HepG2 (cell line): ENCODE data around the gene SRP14. TPM values are rescaled to one million over a fixed set of nuclear protein-coding genes. Genes with fewer than 3 reads are reported as not detected.
A peak's percentile ranks its signal among the peaks of the same experiment; 100 is the strongest.

ENCODE experiments used
- ATAD3A ChIP-seq: sonication (generic); formaldehyde crosslinking; IDR thresholded peaks from 2 replicates; pipeline ENCODE4 v1.4.0; 2020; ENCODE audit warnings: missing genetic modification reagents
- BORCS8-MEF2B ChIP-seq: sonication (generic); formaldehyde crosslinking; IDR thresholded peaks from 2 replicates; pipeline ENCODE4 v1.8.0; 2022; ENCODE audit warnings: mild to moderate bottlenecking, missing genetic modification reagents
- CCDC6 ChIP-seq: sonication (generic); formaldehyde crosslinking; IDR thresholded peaks from 2 replicates; pipeline ENCODE4 v1.8.1; 2022; ENCODE audit warnings: mild to moderate bottlenecking, missing genetic modification reagents, moderate library complexity
- DMAP1 ChIP-seq: IDR thresholded peaks from 2 replicates; pipeline ENCODE4 v1.6.1; 2016
- FOSL1 ChIP-seq: sonication (generic); formaldehyde crosslinking; IDR thresholded peaks from 2 replicates; pipeline ENCODE4 v1.9.0; 2021; ENCODE audit warnings: missing genetic modification reagents, borderline replicate concordance
- GPBP1L1 ChIP-seq: sonication (generic); formaldehyde crosslinking; IDR thresholded peaks from 2 replicates; pipeline ENCODE4 v1.5.0; 2020; ENCODE audit warnings: mild to moderate bottlenecking, missing genetic modification reagents
- HOXA5 ChIP-seq: sonication (generic); formaldehyde crosslinking; IDR thresholded peaks from 2 replicates; pipeline ENCODE4 v1.4.0; 2020; ENCODE audit warnings: missing genetic modification reagents
- MEF2D ChIP-seq: sonication (generic); formaldehyde crosslinking; IDR thresholded peaks from 2 replicates; pipeline ENCODE4 v1.5.1; 2020; ENCODE audit warnings: mild to moderate bottlenecking, missing genetic modification reagents
- MTF2 ChIP-seq: sonication (generic); formaldehyde crosslinking; IDR thresholded peaks from 2 replicates; pipeline ENCODE4 v1.5.0; 2020; ENCODE audit warnings: missing genetic modification reagents, borderline replicate concordance
- NCOR1 ChIP-seq: fragments of 200-600 bp; sonication (generic); IDR thresholded peaks from 2 replicates; pipeline ENCODE4 v1.7.0; 2017; ENCODE audit warnings: antibody characterized with exemption, low read length, borderline replicate concordance
- POLR2AphosphoS5 ChIP-seq: IDR thresholded peaks from 2 replicates; pipeline ENCODE4 v1.6.1; 2012; ENCODE audit warnings: low read depth, low read length
- REL ChIP-seq: sonication (generic); formaldehyde crosslinking; conservative IDR thresholded peaks from 2 replicates; pipeline ENCODE4 v1.8.0; 2022; ENCODE audit warnings: mild to moderate bottlenecking, missing genetic modification reagents, moderate library complexity
- RFX1 ChIP-seq: fragments of 450-650 bp; IDR thresholded peaks from 2 replicates; pipeline ENCODE4 v1.6.1; 2017
- SNAI1 ChIP-seq: sonication (generic); formaldehyde crosslinking; IDR thresholded peaks from 2 replicates; pipeline ENCODE4 v1.5.0; 2020; ENCODE audit warnings: mild to moderate bottlenecking, missing genetic modification reagents, borderline replicate concordance
- SOX13 ChIP-seq, 3 experiments: fragments of 450-650 bp in 1 of 3; sonication (generic) in 1 of 3; formaldehyde crosslinking in 1 of 3; IDR thresholded peaks in 2 of 3; conservative IDR thresholded peaks in 1 of 3; 2 replicates each; pipeline versions ENCODE4 v1.5.0 to v1.6.1; 2016 to 2020; ENCODE audit warnings: antibody characterized with exemption in 1 of 3, mild to moderate bottlenecking in 1 of 3, missing compliant biosample characterization in 1 of 3, missing genetic modification reagents in 1 of 3, moderate library complexity in 1 of 3
- TCF12 ChIP-seq, 2 experiments: fragments of 450-650 bp in 1 of 2; sonication (generic) in 1 of 2; formaldehyde crosslinking in 1 of 2; IDR thresholded peaks; 2 replicates each; pipeline versions ENCODE4 v1.6.1 to v1.8.0; 2017 to 2022; ENCODE audit warnings: antibody characterized with exemption in 1 of 2, mild to moderate bottlenecking in 1 of 2, missing genetic modification reagents in 1 of 2, moderate library complexity in 1 of 2
- ZBTB3 ChIP-seq: sonication (generic); formaldehyde crosslinking; IDR thresholded peaks from 2 replicates; pipeline ENCODE4 v1.4.0; 2020; ENCODE audit warnings: low read depth, mild to moderate bottlenecking, moderate library complexity, missing genetic modification reagents, borderline replicate concordance
- ZGPAT ChIP-seq: IDR thresholded peaks from 2 replicates; pipeline ENCODE4 v1.6.1; 2016; ENCODE audit warnings: mild to moderate bottlenecking
- ZNF136 ChIP-seq: sonication (generic); formaldehyde crosslinking; IDR thresholded peaks from 2 replicates; pipeline ENCODE4 v1.8.1; 2022; ENCODE audit warnings: low read depth, mild to moderate bottlenecking, moderate library complexity, missing genetic modification reagents
- ZNF17 ChIP-seq: sonication (generic); formaldehyde crosslinking; IDR thresholded peaks from 2 replicates; pipeline ENCODE4 v1.5.0; 2020; ENCODE audit warnings: mild to moderate bottlenecking, missing genetic modification reagents
- ZNF710 ChIP-seq: sonication (generic); formaldehyde crosslinking; IDR thresholded peaks from 2 replicates; pipeline ENCODE4 v1.5.0; 2020; ENCODE audit warnings: mild to moderate bottlenecking, missing genetic modification reagents, borderline replicate concordance
- ZNF776 ChIP-seq: sonication (generic); formaldehyde crosslinking; IDR thresholded peaks from 2 replicates; pipeline ENCODE4 v1.4.0; 2020; ENCODE audit warnings: mild to moderate bottlenecking, missing genetic modification reagents
- ZNF850 ChIP-seq: sonication (generic); formaldehyde crosslinking; conservative IDR thresholded peaks from 2 replicates; pipeline ENCODE4 v1.9.0; 2021; ENCODE audit warnings: mild to moderate bottlenecking, missing genetic modification reagents
- polyA plus RNA-seq, 8 experiments: library from polyadenylated mRNA; depleted of rRNA in 3 of 8; stranded (reverse) in 7 of 8; unstranded in 1 of 8; fragments of >200 nt; fragmentation: Illumina TruSeq in 4 of 8; extraction: Trizol in 4 of 8; gene quantifications; 2 replicates each; pipeline versions ENCODE4 v1.2.1 to v1.2.3, GENCODE V29; 2011 to 2016; ENCODE audit warnings: low read depth in 4 of 8, missing spikeins in 1 of 8, mixed read lengths in 1 of 8; ENCODE audit not compliant: insufficient read depth in 1 of 8
- total RNA-seq, 5 experiments: library from RNA; depleted of rRNA; stranded (reverse); fragments of >200 nt; fragmentation: Illumina TruSeq; extraction: Trizol; gene quantifications; 2 replicates each; pipeline ENCODE4 v1.2.3, GENCODE V29; 2016; ENCODE audit warnings: low read depth in 1 of 5
- TF ChIP-seq, protein P1 (sequence below): sonication (generic); formaldehyde crosslinking; IDR thresholded peaks from 2 replicates; pipeline ENCODE4 v1.5.0; 2020; ENCODE audit warnings: missing genetic modification reagents, mild to moderate bottlenecking, borderline replicate concordance

The SRP14 gene
- total and polyA plus RNA-seq, 2 of the 13 experiments (the other 11 are each of a cell fraction or from before 2014, with no cell fraction given): 208 to 356 TPM

DNA sequence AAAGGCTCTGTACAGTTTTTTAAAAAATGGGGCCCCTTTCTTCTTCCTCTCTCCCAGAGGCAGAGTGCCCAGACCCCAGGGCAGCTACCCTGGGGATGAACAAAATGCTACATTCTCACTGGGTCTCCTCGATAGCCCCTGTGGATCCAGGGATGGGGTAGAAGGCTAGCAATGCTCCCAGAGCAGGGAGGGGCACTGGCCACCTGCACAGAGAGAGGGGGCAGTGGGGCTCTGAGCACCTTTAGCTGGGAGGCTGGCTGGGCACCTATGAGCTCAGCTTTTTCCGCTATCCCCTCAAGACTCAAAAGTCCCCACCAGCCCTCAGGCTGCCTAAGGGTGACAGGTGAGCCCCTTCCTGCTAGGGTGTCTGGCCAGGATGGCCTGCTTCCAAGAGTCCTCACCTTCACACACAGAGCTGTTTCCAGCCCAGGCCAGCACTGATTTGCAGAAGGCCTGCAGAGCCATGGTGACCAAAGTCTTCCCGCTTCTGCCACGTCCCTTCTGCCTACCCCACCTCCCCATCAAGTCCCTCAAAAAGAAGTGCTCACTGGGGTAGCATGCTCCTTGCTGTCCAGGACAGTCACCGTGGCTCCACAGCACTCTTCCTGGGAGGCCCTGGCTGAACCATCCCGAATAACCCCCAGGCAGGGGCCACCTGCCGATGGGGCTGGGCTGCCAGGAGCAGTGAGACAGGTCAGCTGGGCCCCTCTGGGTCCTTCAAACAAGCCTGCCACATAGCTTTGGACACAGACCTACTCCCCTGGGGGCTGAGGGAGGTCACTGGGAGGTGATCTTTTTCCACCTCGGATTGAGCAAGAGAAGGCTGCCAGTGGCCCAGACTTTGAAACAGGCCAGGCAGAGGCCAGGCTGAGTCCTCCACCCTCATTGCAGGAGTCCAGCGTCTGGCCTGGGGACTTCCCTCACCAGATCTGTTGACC lies 49.3 kb upstream of the SRP14 start (continued):
- TF ChIP-seq ZGPAT (CRISPR knock-in tag) (peak; percentile 85; the same call in 1 of the 2 replicates), SOX13 (IDR thresholded peaks at IDR 0.05) (no peak), SOX13 (CRISPR knock-in tag; conservative IDR thresholded peaks at IDR 0.05 in 1 of 2, IDR thresholded peaks at IDR 0.05 in 1 of 2) (peak in 1 of 2 experiments; percentile 86; a peak in 2 of 4 replicates), ZNF776 (no peak), SNAI1 (0 out of 2 replicates have a peak, but pooled peaks have one; percentile 71), BORCS8-MEF2B (peak; percentile 68), MTF2 (CRISPR knock-in tag) (no peak), ATAD3A (CRISPR knock-in tag) (no peak), FOSL1 (CRISPR knock-in tag) (no peak), TCF12 (IDR thresholded peaks at IDR 0.05) (no peak), TCF12 (CRISPR knock-in tag; IDR thresholded peaks at IDR 0.05) (0 out of 2 replicates have a peak, but pooled peaks have one; percentile 38), RFX1 (no peak), ZNF136 (CRISPR knock-in tag) (no peak), ZNF850 (no peak), GPBP1L1 (CRISPR knock-in tag) (no peak), ZBTB3 (CRISPR knock-in tag) (peak; percentile 82; the same call in 1 of the 2 replicates), ZNF17 (CRISPR knock-in tag) (no peak), NCOR1 (peak; percentile 94; the same call in 1 of the 2 replicates), POLR2AphosphoS5 (no peak), MEF2D (CRISPR knock-in tag) (peak; percentile 95), HOXA5 (CRISPR knock-in tag) (peak; percentile 54; the same call in 1 of the 2 replicates), DMAP1 (peak; percentile 56; the same call in 1 of the 2 replicates), ZNF710 (CRISPR knock-in tag) (peak; percentile 86), CCDC6 (CRISPR knock-in tag) (peak; percentile 61), REL (no peak)
- TF ChIP-seq, protein P1, sequence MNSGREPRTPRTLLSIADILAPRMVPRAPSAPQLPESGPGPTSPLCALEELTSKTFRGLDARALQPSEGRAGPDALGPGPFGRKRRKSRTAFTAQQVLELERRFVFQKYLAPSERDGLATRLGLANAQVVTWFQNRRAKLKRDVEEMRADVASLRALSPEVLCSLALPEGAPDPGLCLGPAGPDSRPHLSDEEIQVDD (CRISPR knock-in tag): no peak
